Esophagus (tissue), 2 donors: ENCODE data around the gene PRKAB1. TPM values are rescaled to one million over a fixed set of nuclear protein-coding genes. Genes with fewer than 3 reads are reported as not detected.

Experiments
- H3K27ac ChIP-seq, 2 donors: one replicate each; pipeline ENCODE4 v1.5.1; 2013; ENCODE audit warnings: low read depth in 2 of 2, mild to moderate bottlenecking in 2 of 2, inconsistent platforms in 1 of 2, low read length in 1 of 2, moderate library complexity in 1 of 2
- H3K27me3 ChIP-seq, 2 donors: one replicate each; pipeline ENCODE4 v1.6.1; 2013; ENCODE audit warnings: low read length in 2 of 2, control low read depth in 1 of 2, mild to moderate bottlenecking in 1 of 2; ENCODE audit not compliant: insufficient read depth in 2 of 2, control insufficient read depth in 1 of 2
- H3K36me3 ChIP-seq, 2 donors: one replicate each; pipeline ENCODE4 v1.6.1; 2013; ENCODE audit warnings: low read length in 1 of 2; ENCODE audit not compliant: control insufficient read depth in 2 of 2, insufficient read depth in 2 of 2
- H3K4me1 ChIP-seq, 2 donors: one replicate each; pipeline ENCODE4 v1.6.1; 2013; ENCODE audit warnings: low read length in 1 of 2; ENCODE audit not compliant: control insufficient read depth in 2 of 2, insufficient read depth in 2 of 2
- H3K4me3 ChIP-seq, 2 donors: one replicate each; pipeline ENCODE4 v1.5.1; 2013; ENCODE audit warnings: low read length in 2 of 2, mild to moderate bottlenecking in 2 of 2, low read depth in 1 of 2, moderate library complexity in 1 of 2
- H3K9me3 ChIP-seq, 2 donors: one replicate each; pipeline ENCODE4 v1.6.1; 2013; ENCODE audit warnings: mild to moderate bottlenecking in 2 of 2, low read depth in 1 of 2, low read length in 1 of 2, moderate library complexity in 1 of 2; ENCODE audit not compliant: control insufficient read depth in 2 of 2, insufficient read depth in 1 of 2
- WGBS, 2 donors: extraction: QIAGEN DNeasy Blood & Tissue Kit; methylation state at CpG; one replicate each; pipeline ENCODE4 v1.1.7; 2013; 5-methylcytosine and 5-hydroxymethylcytosine counted together
- polyA plus RNA-seq, 2 donors: library from polyadenylated mRNA; stranded (reverse); fragments of 200-250 nt; gene quantifications; one replicate each; pipeline ENCODE4 v1.2.3, GENCODE V29; 2013
- donor health status: healthy with polysubstance abuse.
- donor health status: Bipolar disorder and iron deficiency.

PRKAB1 gene
- polyA plus RNA-seq, 2 donors, result 28.0 to 30.8 TPM

GRCh38 chr12:119681728-119682638, 14.1 kb downstream of the PRKAB1 start:
- 81 to 85% methylated on average over 9 of the region's 9 CpGs for WGBS, 2 donors
- no peaks in the 10 kb centered on the region for H3K27me3 ChIP-seq
- H3K9me3 ChIP-seq, result no peaks in the 10 kb centered on the region
- H3K27ac ChIP-seq, result no peak overlapping the region
- peaks cover 27 to 37% of the 10 kb centered on the region in 2 donors for H3K36me3 ChIP-seq
- H3K4me1 ChIP-seq, result peaks cover 0 to 2% of the 10 kb centered on the region in 2 donors
- H3K4me3 ChIP-seq, result no peak overlapping the region

GRCh38 chr12:119682639-119683252, 14.8 kb downstream of the PRKAB1 start:
- peaks cover 22 to 30% of the 10 kb centered on the region in 2 donors for H3K36me3 ChIP-seq
- peaks cover 0 to 2% of the 10 kb centered on the region in 2 donors for H3K4me1 ChIP-seq
- 75 to 77% methylated on average over 3 of the region's 3 CpGs for WGBS, 2 donors
- no peak overlapping the region for H3K27ac ChIP-seq
- H3K27me3 ChIP-seq, result no peaks in the 10 kb centered on the region
- H3K4me3 ChIP-seq, result no peak overlapping the region
- no peaks in the 10 kb centered on the region for H3K9me3 ChIP-seq

DNA sequence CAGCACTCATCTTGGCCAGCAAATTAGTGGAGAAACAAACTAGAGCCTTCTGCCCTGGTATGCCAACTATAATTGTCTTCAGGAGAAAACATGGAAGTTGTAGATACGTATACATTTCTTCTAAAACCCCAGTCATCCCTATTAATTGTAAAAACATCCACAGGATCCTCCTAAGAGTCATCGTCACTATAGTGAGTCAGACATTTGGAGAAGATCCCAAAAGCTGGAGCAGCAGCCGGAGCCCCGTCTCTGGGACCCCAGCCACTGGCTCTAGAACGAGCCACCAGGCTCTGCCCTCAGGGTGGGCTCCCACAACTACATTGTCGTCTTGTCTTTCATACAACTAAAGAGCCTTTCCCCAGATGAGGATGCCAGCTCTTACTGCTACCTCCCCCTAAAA, 15.5 kb downstream of the PRKAB1 start:
- Histone ChIP-seq H3K9me3 (no peaks in the 10 kb centered on the region), H3K27ac (no peak overlapping the region), H3K4me1 (peaks cover 0 to 2% of the 10 kb centered on the region in 2 donors), H3K36me3 (peaks cover 18 to 26% of the 10 kb centered on the region in 2 donors), H3K27me3 (no peaks in the 10 kb centered on the region), H3K4me3 (no peak overlapping the region)
- WGBS, 2 donors, result 76% methylated on average over 6 of the region's 6 CpGs

GRCh38 chr12:119683816-119684215, 15.9 kb downstream of the PRKAB1 start:
- 66 to 79% methylated on average over 3 of the region's 3 CpGs for WGBS, 2 donors
- no peak overlapping the region for H3K27ac ChIP-seq
- peaks cover 18 to 23% of the 10 kb centered on the region in 2 donors for H3K36me3 ChIP-seq
- H3K9me3 ChIP-seq, result no peaks in the 10 kb centered on the region
- peaks cover 0 to 2% of the 10 kb centered on the region in 2 donors for H3K4me1 ChIP-seq
- no peaks in the 10 kb centered on the region for H3K27me3 ChIP-seq
- H3K4me3 ChIP-seq, result no peak overlapping the region

- WGBS, 2 donors, result 62 to 63% methylated on average over 10 of the region's 10 CpGs
- H3K9me3 ChIP-seq, result no peaks in the 10 kb centered on the region
- no peak overlapping the region for H3K27ac ChIP-seq
Measured at GRCh38 chr12:119684711-119685369, 16.9 kb downstream of the PRKAB1 start.

GRCh38 chr12:119685375-119685774, 17.4 kb downstream of the PRKAB1 start:
- H3K36me3 ChIP-seq, result peaks cover 8 to 13% of the 10 kb centered on the region in 2 donors
- no peak overlapping the region for H3K4me3 ChIP-seq
- H3K27ac ChIP-seq, result no peak overlapping the region
- H3K27me3 ChIP-seq, result no peaks in the 10 kb centered on the region
- WGBS, 2 donors, result 77 to 85% methylated on average over 4 of the region's 4 CpGs
- peaks cover 0 to 2% of the 10 kb centered on the region in 2 donors for H3K4me1 ChIP-seq
- H3K9me3 ChIP-seq, result no peaks in the 10 kb centered on the region

More at GRCh38 chr12:119684711-119685369, 16.9 kb downstream of the PRKAB1 start:
- H3K4me3 ChIP-seq, result no peak overlapping the region
- no peaks in the 10 kb centered on the region for H3K27me3 ChIP-seq
- H3K4me1 ChIP-seq, result peaks cover 0 to 2% of the 10 kb centered on the region in 2 donors
- H3K36me3 ChIP-seq, result peaks cover 13 to 18% of the 10 kb centered on the region in 2 donors

GRCh38 chr12:119686355-119686754, 18.4 kb downstream of the PRKAB1 start:
- Histone ChIP-seq H3K4me3 (no peak overlapping the region), H3K9me3 (no peaks in the 10 kb centered on the region), H3K27me3 (no peaks in the 10 kb centered on the region), H3K4me1 (peaks cover 0 to 2% of the 10 kb centered on the region in 2 donors), H3K27ac (no peak overlapping the region), H3K36me3 (peaks cover 0 to 6% of the 10 kb centered on the region in 2 donors)
- 73 to 83% methylated on average over 12 of the region's 12 CpGs for WGBS, 2 donors

GRCh38 chr12:119686776-119687175, 18.8 kb downstream of the PRKAB1 start:
- Histone ChIP-seq H3K36me3 (peaks cover 0 to 3% of the 10 kb centered on the region in 2 donors), H3K27me3 (no peaks in the 10 kb centered on the region), H3K4me3 (no peak overlapping the region), H3K4me1 (peaks cover 0 to 2% of the 10 kb centered on the region in 2 donors), H3K27ac (no peak overlapping the region), H3K9me3 (no peaks in the 10 kb centered on the region)
- 93 to 94% methylated on average over 13 of the region's 13 CpGs for WGBS, 2 donors

DNA sequence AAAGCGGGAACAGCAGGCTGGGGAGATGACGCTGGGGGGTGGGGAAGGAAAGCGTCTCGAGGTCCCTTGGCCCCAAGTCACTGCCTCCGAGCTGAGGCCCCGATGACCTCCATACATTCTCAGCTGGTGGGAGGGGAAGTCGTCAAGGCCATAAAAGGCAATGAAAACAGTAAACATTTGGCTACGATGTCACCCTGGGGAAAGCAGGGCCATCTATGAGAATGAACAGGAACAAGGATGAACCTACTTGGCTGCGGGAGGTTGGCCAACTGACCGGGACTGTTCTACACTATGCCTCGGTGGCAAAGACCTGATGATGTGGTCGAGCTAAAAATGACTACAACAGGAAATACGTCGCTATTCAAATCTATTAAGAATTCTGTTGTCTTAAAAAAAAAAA, 19.5 kb downstream of the PRKAB1 start:
- no peaks in the 10 kb centered on the region for H3K36me3 ChIP-seq
- H3K27ac ChIP-seq, result no peak overlapping the region
- H3K9me3 ChIP-seq, result no peaks in the 10 kb centered on the region
- peaks cover 0 to 2% of the 10 kb centered on the region in 2 donors for H3K4me1 ChIP-seq
- no peak overlapping the region for H3K4me3 ChIP-seq
- 73 to 76% methylated on average over 14 of the region's 14 CpGs for WGBS, 2 donors
- no peaks in the 10 kb centered on the region for H3K27me3 ChIP-seq
